GM12801 (cell line): ENCODE data around the gene PCCA.

ENCODE experiments used
- CTCF ChIP-seq: IDR thresholded peaks from one replicate; pipeline ENCODE4 v1.5.1; 2011; ENCODE audit warnings: control low read depth; ENCODE audit not compliant: insufficient read length; ENCODE audit errors: extremely low read depth

PCCA gene

GRCh38 chr13:100149389-100149788 is 60.5 kb downstream of the PCCA start:
- no peak for TF ChIP-seq CTCF

DNA sequence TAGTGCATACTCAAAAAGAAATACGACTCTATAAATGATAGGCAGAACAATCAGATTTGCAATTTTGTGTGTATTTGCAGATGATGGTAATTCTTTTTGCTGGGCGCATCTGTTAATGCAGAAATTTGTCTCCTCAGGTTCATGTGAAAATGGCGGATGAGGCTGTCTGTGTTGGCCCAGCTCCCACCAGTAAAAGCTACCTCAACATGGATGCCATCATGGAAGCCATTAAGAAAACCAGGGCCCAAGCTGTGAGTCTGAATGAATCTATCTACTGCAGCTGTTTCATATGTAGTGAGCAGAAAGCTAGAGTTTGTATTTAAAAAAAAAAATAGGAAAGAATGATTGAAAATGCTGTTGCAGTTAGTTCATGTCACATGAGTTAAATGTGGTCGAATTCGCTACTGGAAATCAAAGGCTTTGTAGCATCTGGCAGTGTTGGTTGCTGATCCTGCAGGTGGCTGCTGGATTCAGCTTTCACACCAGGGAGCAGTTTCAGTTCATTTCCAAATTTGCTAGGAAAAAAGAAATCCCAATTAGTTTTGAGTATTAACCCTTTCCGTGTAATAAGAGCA is 66.0 kb downstream of the PCCA start:
- no peak for TF ChIP-seq CTCF

- no peak for TF ChIP-seq CTCF
These were observed 67.9 kb downstream of the PCCA start for GRCh38 chr13:100156788-100157187.

DNA sequence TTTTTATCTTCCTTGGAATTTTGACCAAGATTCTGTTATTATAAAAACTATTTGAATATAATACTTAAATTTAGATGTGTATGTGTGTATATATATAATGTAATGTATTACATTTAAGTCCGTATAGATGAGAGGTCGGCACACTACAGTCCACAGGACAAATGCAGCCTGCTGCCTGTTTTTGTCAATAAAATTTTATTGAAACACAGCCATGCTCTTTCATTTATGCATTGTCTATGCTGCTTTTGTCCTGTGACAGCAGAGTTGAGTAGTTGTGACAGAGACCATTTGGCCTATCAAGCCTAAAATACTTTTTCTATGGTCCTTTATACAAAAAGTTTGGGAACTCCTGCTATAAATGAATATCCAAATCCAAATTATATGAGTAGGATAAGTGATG is 69.7 kb downstream of the PCCA start:
- no peak for TF ChIP-seq CTCF

- TF ChIP-seq CTCF: no peak
These were observed 70.7 kb downstream of the PCCA start for GRCh38 chr13:100159584-100159983.

DNA sequence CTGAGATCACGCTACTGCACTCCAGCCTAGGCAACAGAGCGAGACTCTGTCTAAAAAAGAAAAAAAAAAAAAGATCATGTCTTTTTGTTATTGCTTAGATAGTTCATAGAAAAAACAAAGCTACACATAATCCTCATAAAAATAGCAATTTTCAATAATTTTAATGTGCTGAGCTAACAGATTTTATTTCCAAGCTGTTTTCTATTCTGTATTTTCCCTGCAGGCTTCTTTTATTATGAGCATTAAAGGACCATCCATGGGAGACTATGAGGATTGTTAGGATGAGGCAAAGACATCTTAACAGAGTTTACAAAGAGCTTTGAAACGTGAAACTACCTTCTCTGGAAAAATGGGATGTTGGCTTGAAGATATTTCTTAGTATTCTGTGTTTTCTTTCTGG is 71.6 kb downstream of the PCCA start:
- TF ChIP-seq CTCF: no peak

DNA sequence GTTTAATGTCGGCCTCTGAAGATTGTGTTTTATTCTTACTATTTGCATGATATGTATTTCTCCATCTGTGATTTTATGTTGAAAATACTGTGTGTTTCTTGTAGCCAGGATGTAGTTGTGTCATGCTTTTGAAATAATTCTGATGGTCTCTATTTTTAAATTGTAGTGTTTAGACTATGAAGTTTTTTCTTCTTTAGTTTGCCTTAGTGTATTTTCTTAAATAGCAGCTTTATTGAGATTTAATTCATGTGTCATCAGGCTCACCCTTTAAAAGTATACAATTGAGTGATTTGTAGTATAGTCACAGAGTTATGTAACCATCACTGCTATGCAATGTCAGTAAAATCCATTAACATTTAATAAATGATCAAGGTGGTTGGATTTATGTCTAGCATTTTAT is 74.5 kb downstream of the PCCA start:
- TF ChIP-seq CTCF: no peak

DNA sequence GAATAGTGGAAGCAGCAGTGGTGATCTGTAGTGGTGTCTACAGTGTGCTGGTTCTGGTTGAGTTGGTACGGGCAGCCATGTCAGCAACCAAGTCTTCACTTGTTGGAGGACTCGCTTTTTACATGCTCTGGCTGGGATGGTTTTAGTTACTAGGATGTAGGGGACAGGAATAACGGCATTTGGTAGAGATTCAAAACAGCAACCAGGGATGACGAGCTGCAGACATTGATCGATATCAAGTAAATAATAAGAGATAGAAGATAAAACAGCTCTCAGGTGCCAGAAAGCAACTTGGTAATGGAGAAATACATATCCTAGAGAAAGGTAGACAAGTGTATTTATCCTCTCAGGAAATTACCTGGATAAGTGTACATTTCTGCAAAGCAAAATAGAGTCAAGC is 84.3 kb downstream of the PCCA start:
- no peak for TF ChIP-seq CTCF
